ENCODE results near the gene MYO3B. TPM values are rescaled to one million over a fixed set of nuclear protein-coding genes. Genes with fewer than 3 reads are reported as not detected.

The MYO3B gene
- total RNA-seq, 2 experiments from 2014 or later = 0.05 to 0.23 TPM

GRCh38 chr2:170247333-170247732, 69.4 kb downstream of the MYO3B start:
- Mint-ChIP-seq H3K4me1 (ENCODE audit: low read depth) (no peaks in the 10 kb centered on the region), H3K36me3 (ENCODE audit: low read depth) (no peaks in the 10 kb centered on the region), H3K4me3 (no peak overlapping the region), H3K9me3 (ENCODE audit: insufficient read depth) (no peaks in the 10 kb centered on the region), H3K27ac (no peak overlapping the region), H3K27me3 (ENCODE audit: low read depth) (peaks cover 24% of the 10 kb centered on the region)
- CTCF ChIA-PET = no interaction called here
- ATAC-seq = no peak
- no peak for DNase-seq
- POLR2A ChIA-PET = no interaction called here

- no peaks in the 10 kb centered on the region for H3K9me3 Mint-ChIP-seq (ENCODE audit: insufficient read depth)
- H3K27ac Mint-ChIP-seq = no peak overlapping the region
- CTCF ChIA-PET = no interaction called here
- ATAC-seq (no peak), DNase-seq (no peak)
- H3K4me3 Mint-ChIP-seq = no peak overlapping the region
- peaks cover 23% of the 10 kb centered on the region for H3K27me3 Mint-ChIP-seq (ENCODE audit: low read depth)
- POLR2A ChIA-PET = no interaction called here
- H3K36me3 Mint-ChIP-seq (ENCODE audit: low read depth) = no peaks in the 10 kb centered on the region
- no peaks in the 10 kb centered on the region for H3K4me1 Mint-ChIP-seq (ENCODE audit: low read depth)
Measured at GRCh38 chr2:170247882-170248393, 70.0 kb downstream of the MYO3B start.

- ATAC-seq = no peak
- Mint-ChIP-seq H3K36me3 (ENCODE audit: low read depth) (no peaks in the 10 kb centered on the region), H3K9me3 (ENCODE audit: insufficient read depth) (no peaks in the 10 kb centered on the region), H3K27me3 (ENCODE audit: low read depth) (peaks cover 23% of the 10 kb centered on the region), H3K4me3 (no peak overlapping the region), H3K27ac (no peak overlapping the region), H3K4me1 (ENCODE audit: low read depth) (no peaks in the 10 kb centered on the region)
- ChIA-PET POLR2A (no interaction called here), CTCF (no interaction called here)
- no peak for DNase-seq
Measured at GRCh38 chr2:170248574-170249393, 70.8 kb downstream of the MYO3B start.

DNA sequence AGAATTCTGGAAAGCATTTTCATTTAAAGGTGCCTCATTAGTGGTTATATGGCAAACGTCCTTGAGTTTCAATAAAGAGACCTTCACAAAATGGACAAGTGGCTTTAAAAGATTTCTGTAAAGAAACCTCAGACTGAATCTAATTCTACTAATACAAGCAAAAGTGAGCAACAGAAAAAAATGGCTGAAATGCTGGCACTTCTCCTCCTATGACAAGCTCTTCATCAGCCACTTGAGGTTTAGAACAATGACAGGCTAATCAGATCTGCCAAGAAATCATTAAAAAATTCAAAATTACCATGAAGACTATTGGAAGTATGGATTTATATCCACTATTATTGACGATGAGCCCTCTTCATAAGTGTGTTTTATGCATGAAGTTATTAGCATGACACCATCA, 71.8 kb downstream of the MYO3B start:
- H3K27ac Mint-ChIP-seq = no peak overlapping the region
- H3K4me3 Mint-ChIP-seq = no peak overlapping the region
- ATAC-seq (no peak), DNase-seq (no peak)
- no peaks in the 10 kb centered on the region for H3K36me3 Mint-ChIP-seq (ENCODE audit: low read depth)
- peaks cover 18% of the 10 kb centered on the region for H3K27me3 Mint-ChIP-seq (ENCODE audit: low read depth)
- no peaks in the 10 kb centered on the region for H3K9me3 Mint-ChIP-seq (ENCODE audit: insufficient read depth)
- ChIA-PET CTCF (no interaction called here), POLR2A (no interaction called here)
- H3K4me1 Mint-ChIP-seq (ENCODE audit: low read depth) = no peaks in the 10 kb centered on the region

DNA sequence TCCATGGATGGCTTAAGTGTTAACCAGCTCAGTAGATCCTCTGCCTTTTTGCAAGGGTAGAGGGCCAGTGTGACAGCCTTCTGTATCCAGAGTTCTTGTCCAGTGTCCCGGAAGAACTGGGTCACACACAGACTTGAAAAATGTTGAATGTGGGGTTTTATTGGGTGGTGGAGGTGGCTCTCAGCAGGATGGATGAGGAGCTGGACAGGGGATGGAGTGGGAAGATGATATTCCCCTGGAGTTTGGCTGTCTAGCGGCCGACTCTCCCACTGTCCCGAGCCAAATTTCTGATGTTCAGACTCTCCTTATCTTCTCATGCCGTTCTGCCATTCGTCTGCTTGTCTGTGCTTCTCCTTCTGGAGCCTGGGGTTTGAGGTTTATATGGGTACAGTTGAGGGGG, 72.6 kb downstream of the MYO3B start:
- peaks cover 18% of the 10 kb centered on the region for H3K27me3 Mint-ChIP-seq (ENCODE audit: low read depth)
- H3K4me3 Mint-ChIP-seq = no peak overlapping the region
- POLR2A ChIA-PET = no interaction called here
- CTCF ChIA-PET = interaction anchor here (1.4 kb wide), 1 partner anchor 14 kb away, joined by 4 read pairs; no protein-coding TSS in a partner anchor
- DNase-seq (no peak), ATAC-seq (no peak)
- no peak overlapping the region for H3K27ac Mint-ChIP-seq
- no peaks in the 10 kb centered on the region for H3K9me3 Mint-ChIP-seq (ENCODE audit: insufficient read depth)
- no peaks in the 10 kb centered on the region for H3K36me3 Mint-ChIP-seq (ENCODE audit: low read depth)
- no peaks in the 10 kb centered on the region for H3K4me1 Mint-ChIP-seq (ENCODE audit: low read depth)

DNA sequence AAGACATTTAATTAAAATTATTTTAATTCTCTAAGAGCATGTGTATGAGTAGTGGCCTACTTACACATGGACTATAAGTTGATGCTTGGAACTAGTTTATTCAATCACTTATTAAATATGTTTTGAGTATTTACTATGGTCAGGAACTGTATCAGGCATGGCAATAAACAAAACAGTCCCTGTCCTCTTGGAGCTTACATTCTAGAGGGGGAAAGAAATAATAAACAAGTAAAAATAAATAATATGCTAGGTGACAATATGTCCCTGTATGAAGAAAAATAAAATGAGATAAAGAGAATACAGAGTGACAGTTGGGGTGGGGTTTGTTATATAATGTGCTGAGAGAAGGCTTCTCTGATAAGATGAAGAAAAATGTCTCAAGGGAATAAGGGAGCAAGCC, 74.5 kb downstream of the MYO3B start:
- POLR2A ChIA-PET = no interaction called here
- no peaks in the 10 kb centered on the region for H3K36me3 Mint-ChIP-seq (ENCODE audit: low read depth)
- no peak overlapping the region for H3K4me3 Mint-ChIP-seq
- H3K27ac Mint-ChIP-seq = no peak overlapping the region
- CTCF ChIA-PET = no interaction called here
- peaks cover 19% of the 10 kb centered on the region for H3K27me3 Mint-ChIP-seq (ENCODE audit: low read depth)
- no peak for DNase-seq
- H3K9me3 Mint-ChIP-seq (ENCODE audit: insufficient read depth) = peaks cover 3% of the 10 kb centered on the region
- ATAC-seq = no peak
- H3K4me1 Mint-ChIP-seq (ENCODE audit: low read depth) = no peaks in the 10 kb centered on the region

DNA sequence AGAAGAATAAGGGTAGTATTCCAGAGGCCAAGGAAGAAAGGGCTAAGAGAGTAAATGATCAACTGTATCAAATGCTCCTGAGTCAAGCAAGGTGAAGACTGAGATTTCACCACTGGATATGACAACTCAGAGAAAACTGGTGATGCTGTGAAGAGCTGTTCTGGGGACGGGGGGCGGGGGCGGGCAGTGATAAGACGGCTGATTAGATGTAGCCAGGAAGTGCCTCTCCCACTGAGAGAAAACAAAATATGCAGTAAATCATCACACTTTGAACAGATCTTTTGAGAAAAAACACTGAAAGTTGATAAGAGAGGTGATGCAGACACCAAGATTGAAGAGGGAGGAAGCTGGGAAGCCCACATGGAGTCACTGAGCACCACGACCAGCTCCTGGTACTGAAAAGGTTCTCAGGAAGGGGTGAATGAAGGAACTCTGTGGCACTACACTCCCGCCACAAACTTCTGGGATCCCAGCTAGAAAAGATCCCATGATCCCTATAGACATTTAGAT, 75.8 kb downstream of the MYO3B start:
- peaks cover 23% of the 10 kb centered on the region for H3K27me3 Mint-ChIP-seq (ENCODE audit: low read depth)
- H3K4me1 Mint-ChIP-seq (ENCODE audit: low read depth) = no peaks in the 10 kb centered on the region
- POLR2A ChIA-PET = no interaction called here
- CTCF ChIA-PET = interaction anchor here (0.6 kb wide), 1 partner anchor 233 kb away, joined by 3 read pairs; no protein-coding TSS in a partner anchor
- no peak overlapping the region for H3K27ac Mint-ChIP-seq
- peaks cover 3% of the 10 kb centered on the region for H3K9me3 Mint-ChIP-seq (ENCODE audit: insufficient read depth)
- no peak overlapping the region for H3K4me3 Mint-ChIP-seq
- H3K36me3 Mint-ChIP-seq (ENCODE audit: low read depth) = no peaks in the 10 kb centered on the region
- ATAC-seq = no peak
- no peak for DNase-seq

GRCh38 chr2:170254293-170254732, 76.4 kb downstream of the MYO3B start:
- DNase-seq (no peak), ATAC-seq (no peak)
- Mint-ChIP-seq H3K4me1 (ENCODE audit: low read depth) (no peaks in the 10 kb centered on the region), H3K4me3 (no peak overlapping the region), H3K36me3 (ENCODE audit: low read depth) (no peaks in the 10 kb centered on the region), H3K27me3 (ENCODE audit: low read depth) (peaks cover 23% of the 10 kb centered on the region), H3K9me3 (ENCODE audit: insufficient read depth) (peaks cover 3% of the 10 kb centered on the region), H3K27ac (no peak overlapping the region)
- ChIA-PET POLR2A (no interaction called here), CTCF (no interaction called here)

DNA sequence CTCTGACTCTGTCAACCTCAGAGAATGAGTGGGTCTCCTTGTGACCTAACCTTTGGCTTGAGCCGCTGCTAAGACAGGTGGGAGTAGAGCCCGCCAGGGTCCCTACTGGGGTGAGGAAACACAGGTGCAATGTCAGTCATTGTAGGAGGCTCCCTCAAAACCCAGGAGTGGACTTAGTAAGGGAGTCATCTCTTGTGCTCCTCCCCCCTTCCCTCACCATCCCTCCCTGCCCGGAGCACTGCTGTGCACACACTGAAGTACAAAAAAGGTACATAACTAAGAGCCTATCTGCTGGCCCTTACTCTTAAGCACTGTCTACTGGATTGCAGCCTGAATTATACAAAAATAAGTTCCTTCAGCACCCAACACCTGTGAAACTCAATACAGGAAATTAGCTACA, 77.2 kb downstream of the MYO3B start:
- H3K9me3 Mint-ChIP-seq (ENCODE audit: insufficient read depth) = peaks cover 3% of the 10 kb centered on the region
- ATAC-seq (no peak), DNase-seq (no peak)
- H3K4me1 Mint-ChIP-seq (ENCODE audit: low read depth) = no peaks in the 10 kb centered on the region
- POLR2A ChIA-PET = no interaction called here
- no peaks in the 10 kb centered on the region for H3K36me3 Mint-ChIP-seq (ENCODE audit: low read depth)
- peaks cover 22% of the 10 kb centered on the region for H3K27me3 Mint-ChIP-seq (ENCODE audit: low read depth)
- H3K27ac Mint-ChIP-seq = no peak overlapping the region
- CTCF ChIA-PET = no interaction called here
- H3K4me3 Mint-ChIP-seq = no peak overlapping the region

DNA sequence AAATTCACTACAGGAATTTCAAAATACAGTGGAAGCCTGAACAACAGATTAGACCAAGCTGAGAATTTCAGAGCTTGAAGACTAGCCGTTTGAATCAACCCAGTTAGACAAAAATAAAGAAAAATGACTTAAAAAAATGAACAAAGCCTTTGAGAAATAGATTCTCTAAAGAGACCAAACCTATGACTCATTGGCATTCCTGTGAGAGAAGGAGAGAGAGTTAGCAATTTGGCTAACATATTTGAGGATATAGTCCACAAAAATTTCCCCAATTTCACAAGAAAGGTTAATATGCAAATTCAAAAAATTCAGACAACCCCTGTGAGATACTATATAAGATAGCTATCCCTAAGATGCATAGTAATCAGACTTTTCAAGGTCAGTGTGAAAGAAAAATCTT, 78.0 kb downstream of the MYO3B start:
- H3K4me3 Mint-ChIP-seq = no peak overlapping the region
- DNase-seq = no peak
- H3K4me1 Mint-ChIP-seq (ENCODE audit: low read depth) = no peaks in the 10 kb centered on the region
- no peak overlapping the region for H3K27ac Mint-ChIP-seq
- ATAC-seq = no peak
- peaks cover 20% of the 10 kb centered on the region for H3K27me3 Mint-ChIP-seq (ENCODE audit: low read depth)
- H3K9me3 Mint-ChIP-seq (ENCODE audit: insufficient read depth) = peaks cover 3% of the 10 kb centered on the region
- H3K36me3 Mint-ChIP-seq (ENCODE audit: low read depth) = no peaks in the 10 kb centered on the region
- ChIA-PET CTCF (no interaction called here), POLR2A (no interaction called here)

- H3K27ac Mint-ChIP-seq = no peak overlapping the region
- DNase-seq (no peak), ATAC-seq (no peak)
- no peaks in the 10 kb centered on the region for H3K36me3 Mint-ChIP-seq (ENCODE audit: low read depth)
- peaks cover 19% of the 10 kb centered on the region for H3K27me3 Mint-ChIP-seq (ENCODE audit: low read depth)
- H3K9me3 Mint-ChIP-seq (ENCODE audit: insufficient read depth) = peaks cover 7% of the 10 kb centered on the region
- CTCF ChIA-PET = no interaction called here
- POLR2A ChIA-PET = no interaction called here
- no peak overlapping the region for H3K4me3 Mint-ChIP-seq
- H3K4me1 Mint-ChIP-seq (ENCODE audit: low read depth) = no peaks in the 10 kb centered on the region
Measured at GRCh38 chr2:170258382-170258781, 80.4 kb downstream of the MYO3B start.

GRCh38 chr2:170260188-170260587, 82.2 kb downstream of the MYO3B start:
- Mint-ChIP-seq H3K4me3 (no peak overlapping the region), H3K27me3 (ENCODE audit: low read depth) (peaks cover 19% of the 10 kb centered on the region), H3K27ac (no peak overlapping the region), H3K4me1 (ENCODE audit: low read depth) (no peaks in the 10 kb centered on the region), H3K9me3 (ENCODE audit: insufficient read depth) (peaks cover 7% of the 10 kb centered on the region), H3K36me3 (ENCODE audit: low read depth) (no peaks in the 10 kb centered on the region)
- ATAC-seq (no peak), DNase-seq (no peak)
- ChIA-PET CTCF (no interaction called here), POLR2A (interaction anchor here (0.6 kb wide), 1 partner anchor 466 kb away, joined by 4 read pairs; no protein-coding TSS in a partner anchor)

Data from activated CD8-positive, alpha-beta T cell treated with anti-CD3 and anti-CD28 coated beads, Interleukin-2, amount 10 ng/mL, durations not matched to agents 7 days and 5 days (primary cell).